Neural progenitor cell (in vitro differentiated cells): Measurements from ENCODE around the gene BCAS3.

Source experiments
- EZH2 ChIP-seq: fragments of 200-600 bp; sonication (generic); IDR thresholded peaks from 2 replicates; pipeline ENCODE4 v1.6.1; 2017; ENCODE audit warnings: antibody characterized with exemption, mild to moderate bottlenecking, moderate library complexity
- TF ChIP-seq, protein P1 (sequence below): fragments of 200-600 bp; sonication (generic); IDR thresholded peaks from 2 replicates; pipeline ENCODE4 v1.5.1; 2017; ENCODE audit warnings: antibody characterized with exemption, mild to moderate bottlenecking

DNA sequence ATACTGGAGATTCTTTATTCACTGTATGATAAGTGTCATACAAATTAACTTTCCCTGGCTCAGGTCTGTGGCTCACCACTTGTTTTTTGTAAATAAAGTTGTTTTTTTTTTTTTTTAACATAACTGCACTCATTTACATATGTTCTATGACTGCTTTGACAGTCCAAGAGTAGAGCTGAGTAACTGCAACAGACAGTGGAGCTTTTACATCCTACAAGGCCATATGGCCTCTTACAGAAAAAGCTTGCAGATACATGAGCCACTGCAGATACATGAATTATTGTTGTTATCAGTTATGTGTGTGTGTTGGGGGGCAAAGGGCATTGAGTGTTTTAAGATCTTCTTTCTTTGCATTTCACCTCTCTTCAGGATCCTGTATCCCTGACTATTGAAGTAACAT lies 311.7 kb downstream of the BCAS3 start:
- TF ChIP-seq, protein P1, sequence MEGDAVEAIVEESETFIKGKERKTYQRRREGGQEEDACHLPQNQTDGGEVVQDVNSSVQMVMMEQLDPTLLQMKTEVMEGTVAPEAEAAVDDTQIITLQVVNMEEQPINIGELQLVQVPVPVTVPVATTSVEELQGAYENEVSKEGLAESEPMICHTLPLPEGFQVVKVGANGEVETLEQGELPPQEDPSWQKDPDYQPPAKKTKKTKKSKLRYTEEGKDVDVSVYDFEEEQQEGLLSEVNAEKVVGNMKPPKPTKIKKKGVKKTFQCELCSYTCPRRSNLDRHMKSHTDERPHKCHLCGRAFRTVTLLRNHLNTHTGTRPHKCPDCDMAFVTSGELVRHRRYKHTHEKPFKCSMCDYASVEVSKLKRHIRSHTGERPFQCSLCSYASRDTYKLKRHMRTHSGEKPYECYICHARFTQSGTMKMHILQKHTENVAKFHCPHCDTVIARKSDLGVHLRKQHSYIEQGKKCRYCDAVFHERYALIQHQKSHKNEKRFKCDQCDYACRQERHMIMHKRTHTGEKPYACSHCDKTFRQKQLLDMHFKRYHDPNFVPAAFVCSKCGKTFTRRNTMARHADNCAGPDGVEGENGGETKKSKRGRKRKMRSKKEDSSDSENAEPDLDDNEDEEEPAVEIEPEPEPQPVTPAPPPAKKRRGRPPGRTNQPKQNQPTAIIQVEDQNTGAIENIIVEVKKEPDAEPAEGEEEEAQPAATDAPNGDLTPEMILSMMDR = no peak
- no peak for TF ChIP-seq EZH2
